IMR-90 (cell line): ENCODE results near the gene PLAA. TPM values are rescaled to one million over a fixed set of nuclear protein-coding genes. Genes with fewer than 3 reads are reported as not detected.

Experiments used
- ATAC-seq: fragments of 200-7000 bp; cut with Tn5 transposase; 2 replicates; pipeline ENCODE4 v1.9.1; 2020; ENCODE audit warnings: low read depth, mild to moderate bottlenecking, moderate library complexity
- BruUV-seq: library from RNA; stranded (reverse); fragments of 400-500 nt; replicated peaks from 2 replicates; lab custom pipeline; 2021; lab: Mats Ljungman, UMichigan
- CTCF ChIA-PET: fragments of 300-600 bp; formaldehyde crosslinking; extraction: SDS; loops from one replicate; lab custom pipeline; 2021; ENCODE audit warnings: antibody characterized with exemption; lab: Yijun Ruan, JAX
- POLR2A ChIA-PET: fragments of 300-600 bp; sonication (Branson Sonifier 250); formaldehyde crosslinking; loops from one replicate; lab custom pipeline; 2022; ENCODE audit warnings: antibody characterized with exemption; ENCODE audit not compliant: unreplicated experiment; lab: Charles Lee
- DNase-seq: peaks from one replicate; pipeline ENCODE4 v3.0.0; 2013
- H2AFZ ChIP-seq: replicated peaks from 2 replicates; pipeline ENCODE3; 2013; ENCODE audit warnings: low read length, mild to moderate bottlenecking; ENCODE audit not compliant: poor library complexity
- H2AK5ac ChIP-seq: 2 replicates; pipeline ENCODE4 v1.6.1; 2013; ENCODE audit warnings: low read depth, low read length, inconsistent platforms
- H2AK9ac ChIP-seq: replicated peaks from 2 replicates; pipeline ENCODE3; 2013; ENCODE audit warnings: mild to moderate bottlenecking, low read depth, low read length, moderate library complexity; ENCODE audit not compliant: poor library complexity
- H2BK120ac ChIP-seq: 2 replicates; pipeline ENCODE4 v1.6.1; 2013; ENCODE audit warnings: low read depth, low read length, inconsistent platforms
- H2BK15ac ChIP-seq: 3 replicates; pipeline ENCODE4 v1.6.1; 2013; ENCODE audit warnings: low read depth, low read length, inconsistent platforms
- H2BK20ac ChIP-seq: 2 replicates; pipeline ENCODE4 v1.6.1; 2013; ENCODE audit warnings: low read depth, mild to moderate bottlenecking, inconsistent platforms, low read length, moderate library complexity
- H2BK5ac ChIP-seq: 2 replicates; pipeline ENCODE4 v1.6.1; 2013; ENCODE audit warnings: mild to moderate bottlenecking, low read depth, low read length, inconsistent platforms; ENCODE audit not compliant: poor library complexity, severe bottlenecking
- H3K14ac ChIP-seq: replicated peaks from 2 replicates; pipeline ENCODE4 v1.6.1; 2013; ENCODE audit warnings: low read depth, low read length, inconsistent platforms
- H3K18ac ChIP-seq: 2 replicates; pipeline ENCODE4 v1.6.1; 2013; ENCODE audit warnings: low read depth, low read length, control low read depth
- H3K23ac ChIP-seq: 2 replicates; pipeline ENCODE4 v1.6.1; 2013; ENCODE audit warnings: low read depth, low read length, inconsistent platforms
- H3K27ac ChIP-seq: 2 replicates; pipeline ENCODE4 v1.5.1; 2013; ENCODE audit warnings: mild to moderate bottlenecking, control low read depth, low read length; ENCODE audit not compliant: insufficient read depth
- H3K27me3 ChIP-seq: 2 replicates; pipeline ENCODE4 v1.6.1; 2013; ENCODE audit warnings: low read length; ENCODE audit not compliant: control insufficient read depth, insufficient read depth
- H3K36me3 ChIP-seq: 2 replicates; pipeline ENCODE4 v1.6.1; 2013; ENCODE audit warnings: low read length, mixed read lengths; ENCODE audit not compliant: control insufficient read depth, insufficient read depth
- H3K4ac ChIP-seq: 2 replicates; pipeline ENCODE4 v1.6.1; 2013; ENCODE audit warnings: low read depth, low read length, inconsistent platforms
- H3K4me1 ChIP-seq: 2 replicates; pipeline ENCODE4 v1.6.1; 2013; ENCODE audit warnings: low read length, mixed read lengths; ENCODE audit not compliant: control insufficient read depth, insufficient read depth
- H3K4me2 ChIP-seq: 2 replicates; pipeline ENCODE4 v1.6.1; 2013; ENCODE audit warnings: low read depth, mild to moderate bottlenecking, control low read depth, low read length, moderate library complexity
- H3K4me3 ChIP-seq: 2 replicates; pipeline ENCODE4 v1.5.1; 2013; ENCODE audit warnings: low read depth, mild to moderate bottlenecking, control low read depth, low read length, moderate library complexity; ENCODE audit not compliant: insufficient read depth
- H3K56ac ChIP-seq: 2 replicates; pipeline ENCODE4 v1.6.1; 2013; ENCODE audit warnings: low read length, inconsistent platforms; ENCODE audit not compliant: insufficient read depth; ENCODE audit errors: extremely low read depth
- H3K79me1 ChIP-seq, 2 experiments: 2 replicates each; pipeline ENCODE4 v1.6.1; 2013; ENCODE audit warnings: low read length in 2 of 2, inconsistent platforms in 1 of 2, low read depth in 1 of 2
- H3K9ac ChIP-seq: 2 replicates; pipeline ENCODE4 v1.6.1; 2013; ENCODE audit warnings: low read depth, low read length, control low read depth
- H3K9me1 ChIP-seq: 2 replicates; pipeline ENCODE4 v1.6.1; 2013; ENCODE audit warnings: low read length, inconsistent platforms; ENCODE audit not compliant: insufficient read depth
- H3K9me3 ChIP-seq: 2 replicates; pipeline ENCODE4 v1.6.1; 2013; ENCODE audit warnings: low read length; ENCODE audit not compliant: control insufficient read depth, insufficient read depth
- H4K20me1 ChIP-seq: 2 replicates; pipeline ENCODE4 v1.6.1; 2013; ENCODE audit warnings: low read length, inconsistent platforms; ENCODE audit not compliant: insufficient read depth
- H4K5ac ChIP-seq: 2 replicates; pipeline ENCODE4 v1.6.1; 2013; ENCODE audit warnings: mild to moderate bottlenecking, low read depth, low read length, control low read depth
- H4K8ac ChIP-seq, 2 experiments: 2 replicates each; pipeline ENCODE4 v1.6.1; 2013; ENCODE audit warnings: low read depth in 2 of 2, low read length in 2 of 2, control low read depth in 1 of 2, inconsistent platforms in 1 of 2
- H4K91ac ChIP-seq: 2 replicates; pipeline ENCODE4 v1.6.1; 2013; ENCODE audit warnings: low read depth, low read length, inconsistent platforms; ENCODE audit not compliant: insufficient read depth
- BHLHE40 ChIP-seq: fragments of 150-350 bp; IDR thresholded peaks from 2 replicates; pipeline ENCODE4 v1.6.1; 2016; ENCODE audit warnings: mild to moderate bottlenecking, low read depth, low read length
- CHD1 ChIP-seq: IDR thresholded peaks from 2 replicates; pipeline ENCODE4 v1.6.1; 2012; ENCODE audit warnings: low read depth, low read length, improper control_type of control experiment
- FOS ChIP-seq: fragments of 150-350 bp; IDR thresholded peaks from 2 replicates; pipeline ENCODE4 v1.6.1; 2016; ENCODE audit warnings: low read depth, low read length
- MAZ ChIP-seq: IDR thresholded peaks from 2 replicates; pipeline ENCODE4 v1.6.1; 2012; ENCODE audit warnings: low read depth, mild to moderate bottlenecking, low read length, improper control_type of control experiment, moderate library complexity, borderline replicate concordance
- NFE2L2 ChIP-seq: fragments of 150-350 bp; IDR thresholded peaks from 2 replicates; pipeline ENCODE4 v1.6.1; 2016; ENCODE audit warnings: low read depth, mild to moderate bottlenecking, low read length
- POLR2A ChIP-seq: IDR thresholded peaks from 2 replicates; pipeline ENCODE4 v1.6.1; 2012; ENCODE audit warnings: mild to moderate bottlenecking, low read depth, low read length
- RAD21 ChIP-seq: IDR thresholded peaks from 2 replicates; pipeline ENCODE4 v1.6.1; 2012; ENCODE audit warnings: low read length, improper control_type of control experiment
- RFX5 ChIP-seq: IDR thresholded peaks from 2 replicates; pipeline ENCODE4 v1.8.0; 2012; ENCODE audit warnings: low read depth, mild to moderate bottlenecking, low read length, moderate library complexity
- SMC3 ChIP-seq: fragments of 150-350 bp; IDR thresholded peaks from 2 replicates; pipeline ENCODE4 v1.6.1; 2016; ENCODE audit warnings: low read depth, mild to moderate bottlenecking, antibody characterized with exemption, low read length, moderate library complexity
- WGBS, 2 experiments: methylation state at CpG; one replicate each; pipeline versions ENCODE4 v1.1.5 to v1.1.7; 2013; ENCODE audit warnings: missing lambda C conversion rate in 2 of 2; ENCODE audit not compliant: insufficient read length in 1 of 2; ENCODE audit errors: extremely low coverage in 2 of 2; 5-methylcytosine and 5-hydroxymethylcytosine counted together
- dilution Hi-C: fragments of 300-500 bp; cut with HindIII; formaldehyde crosslinking; loops from one replicate; pipeline ENCODE4 v1.14.3; 2018; ENCODE audit warnings: low sequenced_read_pairs; ENCODE audit not compliant: unreplicated experiment
- in situ Hi-C: fragments of 300-500 bp; cut with MboI; formaldehyde crosslinking; loops from 3 replicates; pipeline ENCODE4 v1.14.3; 2019; ENCODE audit warnings: low sequenced_read_pairs, inconsistent platforms, mixed read lengths
- intact Hi-C: fragments of 100-400 bp; cut with micrococcal nuclease; formaldehyde crosslinking; loops from 2 replicates; pipeline ENCODE4 v1.10.0; 2022
- polyA plus RNA-seq, 3 experiments: library from polyadenylated mRNA; depleted of rRNA; stranded (reverse); fragments of >200 nt; gene quantifications; 2 replicates each; pipeline ENCODE4 v1.2.3, GENCODE V29; 2012; ENCODE audit warnings: low replicate concordance in 1 of 3
- total RNA-seq: library from RNA; depleted of rRNA; stranded (reverse); fragments of >200 nt; gene quantifications from 2 replicates; pipeline ENCODE4 v1.2.3, GENCODE V29; 2012
- TF ChIP-seq, protein P1 (sequence below): conservative IDR thresholded peaks from 2 replicates; pipeline ENCODE4 v1.5.1; 2012; ENCODE audit warnings: mild to moderate bottlenecking, low read depth, low read length, improper control_type of control experiment
- TF ChIP-seq, protein P2 (sequence below): fragments of 150-350 bp; IDR thresholded peaks from 2 replicates; pipeline ENCODE4 v1.6.1; 2017; ENCODE audit warnings: mild to moderate bottlenecking, antibody characterized with exemption, low read length, low read depth

PLAA gene
- total and polyA plus RNA-seq, 2 of the 4 experiments (the other 2 are of a cell fraction): 18.2 to 24.4 TPM

DNA sequence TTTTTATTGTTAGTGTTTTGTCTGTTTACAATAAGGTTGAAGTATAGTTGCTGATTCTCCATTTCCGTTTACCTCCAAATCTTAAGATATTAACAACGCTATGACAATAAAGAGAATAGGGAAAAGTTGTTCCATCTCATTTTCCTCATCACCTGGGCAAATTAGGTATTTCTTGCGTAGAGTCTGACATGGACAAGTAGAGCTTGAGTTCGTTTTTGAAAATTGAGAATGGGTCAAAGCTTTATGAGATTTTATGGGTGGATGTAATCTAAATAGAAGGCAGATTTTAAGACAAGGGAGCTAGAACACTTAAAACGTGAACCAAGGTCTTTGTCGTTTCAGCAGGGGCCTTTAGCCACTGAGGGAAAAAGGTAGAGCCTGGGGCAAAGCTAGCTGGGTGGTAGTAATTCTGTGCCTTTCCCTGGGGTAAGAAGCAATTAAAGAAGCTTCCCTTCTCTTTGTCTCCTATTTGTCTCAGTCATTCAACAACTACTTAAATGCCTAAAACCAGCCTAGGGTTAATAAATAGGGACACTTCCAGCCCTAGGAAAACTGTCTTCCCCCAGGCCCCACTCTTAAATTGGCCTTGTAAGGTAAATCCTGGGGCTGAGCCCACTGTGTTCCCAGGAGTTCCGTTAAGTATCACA, 53.9 kb downstream of the PLAA start (continued):
- TF ChIP-seq MAZ: no peak

DNA sequence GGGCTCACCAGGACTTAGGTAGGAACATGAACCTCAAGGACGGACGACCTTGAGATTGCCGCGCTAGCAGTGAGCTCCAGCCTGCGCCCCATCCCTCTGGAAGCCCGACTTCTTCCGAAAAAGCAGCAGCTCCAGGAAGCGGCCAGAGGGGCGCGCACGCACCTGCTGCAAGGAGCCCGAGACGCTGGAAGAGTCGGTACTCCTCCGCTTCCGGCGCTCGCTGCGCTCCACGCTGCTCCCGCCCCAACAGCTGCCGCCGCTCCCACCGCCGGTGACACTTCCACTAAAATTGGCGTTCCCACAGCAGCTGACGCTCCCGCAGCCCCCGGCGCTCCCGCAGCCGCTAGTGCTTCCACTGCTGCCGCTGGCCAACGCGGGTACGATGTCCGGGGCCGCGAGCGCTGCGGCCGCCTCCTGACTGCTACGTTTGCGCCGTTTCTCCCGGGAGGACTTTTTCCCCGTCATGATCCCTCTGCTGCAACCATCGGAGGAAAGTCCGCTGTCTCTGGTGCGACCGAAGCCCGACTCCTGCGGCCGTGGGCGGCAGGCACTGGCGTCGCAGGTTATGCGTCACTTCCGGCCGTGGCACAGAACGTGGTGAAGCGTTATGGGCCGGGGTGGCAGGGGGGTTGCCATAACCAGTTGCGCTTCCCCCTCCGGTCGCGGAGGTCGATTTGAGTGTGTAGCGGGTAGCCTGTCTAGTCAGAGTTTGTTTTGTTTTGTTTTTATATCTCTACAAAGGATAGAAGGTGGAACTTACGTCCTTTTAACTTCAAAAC, 54.6 kb downstream of the PLAA start, which contains the start of gene CAAP1:
TSS of gene CAAP1 (minus strand) at position 552 of the 779 bp plus-strand sequence. CDS start at position 465, 87 bp downstream.
- Histone ChIP-seq H3K9me3 (no peaks in the 10 kb centered on the region), H3K79me1 (peaks cover 0 to 24% of the 10 kb centered on the region in 2 experiments; a peak in 3 of 4 replicates), H3K4me3 (peak within 1 kb of the TSS; percentile 84), H4K20me1 (peaks cover 2% of the 10 kb centered on the region; the same call in 1 of the 2 replicates), H2BK15ac (no peak within 1 kb of the TSS), H4K8ac (peak within 1 kb of the TSS; percentile 92 to 95), H4K5ac (peak within 1 kb of the TSS; percentile 47), H2AK9ac (peak within 1 kb of the TSS; percentile 73), H3K4ac (peak within 1 kb of the TSS; percentile 53), H3K4me1 (no peaks in the 10 kb centered on the region), H3K14ac (peak within 1 kb of the TSS; percentile 39), H2AK5ac (no peak within 1 kb of the TSS; the same call in 1 of the 2 replicates), H2AFZ (peak within 1 kb of the TSS; percentile 96), H3K4me2 (peak within 1 kb of the TSS; percentile 80), H3K18ac (no peak within 1 kb of the TSS), H3K27me3 (no peaks in the 10 kb centered on the region), H3K27ac (peak within 1 kb of the TSS; percentile 81), H3K56ac (peak within 1 kb of the TSS; percentile 80), H2BK20ac (no peak within 1 kb of the TSS), H3K23ac (peak within 1 kb of the TSS; percentile 26; the same call in 1 of the 2 replicates), H2BK120ac (peak within 1 kb of the TSS; percentile 1; the same call in 1 of the 2 replicates), H3K9me1 (no peaks in the 10 kb centered on the region), H3K36me3 (no peaks in the 10 kb centered on the region), H4K91ac (0 out of 2 replicates have a peak within 1 kb of the TSS, but pooled peaks have one; percentile 41), H2BK5ac (peak within 1 kb of the TSS; percentile 77), H3K9ac (peak within 1 kb of the TSS; percentile 75)
- ChIA-PET POLR2A (no interaction called here), CTCF (interaction anchor here (0.6 to 0.8 kb wide), 3 partner anchors 9 to 1576 kb away, joined by 3 to 4 read pairs (median 3); no protein-coding TSS in a partner anchor)
- dilution Hi-C loops (no loop called here), in situ Hi-C loops (no loop called here), intact Hi-C loops (loop anchor here (1.0 to 10.0 kb wide), 3 partner anchors 54 to 384 kb away; partner anchors contain the start of gene PLAA)
- WGBS, 2 experiments: 0% methylated on average over 31 of the region's 70 CpGs; no CpG with 5 or more reads in 1 of the 2 experiments
- DNase-seq (peak; percentile 92), ATAC-seq (peak; percentile 96)
- BruUV-seq: no TSS peak
- TF ChIP-seq BHLHE40 (peak; percentile 35; the same call in 1 of the 2 replicates), SMC3 (peak; percentile 14; the same call in 1 of the 2 replicates), RFX5 (no peak), NFE2L2 (no peak), POLR2A (peak; percentile 92), MAZ (peak; percentile 59; the same call in 1 of the 2 replicates), FOS (0 out of 2 replicates have a peak, but pooled peaks have one; percentile 24), CHD1 (no peak; the same call in none of the 2 replicates), RAD21 (peak; percentile 49)
- TF ChIP-seq, protein P1, sequence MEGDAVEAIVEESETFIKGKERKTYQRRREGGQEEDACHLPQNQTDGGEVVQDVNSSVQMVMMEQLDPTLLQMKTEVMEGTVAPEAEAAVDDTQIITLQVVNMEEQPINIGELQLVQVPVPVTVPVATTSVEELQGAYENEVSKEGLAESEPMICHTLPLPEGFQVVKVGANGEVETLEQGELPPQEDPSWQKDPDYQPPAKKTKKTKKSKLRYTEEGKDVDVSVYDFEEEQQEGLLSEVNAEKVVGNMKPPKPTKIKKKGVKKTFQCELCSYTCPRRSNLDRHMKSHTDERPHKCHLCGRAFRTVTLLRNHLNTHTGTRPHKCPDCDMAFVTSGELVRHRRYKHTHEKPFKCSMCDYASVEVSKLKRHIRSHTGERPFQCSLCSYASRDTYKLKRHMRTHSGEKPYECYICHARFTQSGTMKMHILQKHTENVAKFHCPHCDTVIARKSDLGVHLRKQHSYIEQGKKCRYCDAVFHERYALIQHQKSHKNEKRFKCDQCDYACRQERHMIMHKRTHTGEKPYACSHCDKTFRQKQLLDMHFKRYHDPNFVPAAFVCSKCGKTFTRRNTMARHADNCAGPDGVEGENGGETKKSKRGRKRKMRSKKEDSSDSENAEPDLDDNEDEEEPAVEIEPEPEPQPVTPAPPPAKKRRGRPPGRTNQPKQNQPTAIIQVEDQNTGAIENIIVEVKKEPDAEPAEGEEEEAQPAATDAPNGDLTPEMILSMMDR: peak; percentile 49
- TF ChIP-seq, protein P2, sequence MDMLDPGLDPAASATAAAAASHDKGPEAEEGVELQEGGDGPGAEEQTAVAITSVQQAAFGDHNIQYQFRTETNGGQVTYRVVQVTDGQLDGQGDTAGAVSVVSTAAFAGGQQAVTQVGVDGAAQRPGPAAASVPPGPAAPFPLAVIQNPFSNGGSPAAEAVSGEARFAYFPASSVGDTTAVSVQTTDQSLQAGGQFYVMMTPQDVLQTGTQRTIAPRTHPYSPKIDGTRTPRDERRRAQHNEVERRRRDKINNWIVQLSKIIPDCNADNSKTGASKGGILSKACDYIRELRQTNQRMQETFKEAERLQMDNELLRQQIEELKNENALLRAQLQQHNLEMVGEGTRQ: peak; percentile 17; the same call in 1 of the 2 replicates
